ENCODE results near the gene SERPINB6. TPM values are rescaled to one million over a fixed set of nuclear protein-coding genes. Genes with fewer than 3 reads are reported as not detected.

The SERPINB6 gene
- total RNA-seq, 1 donor from 2014 or later, result 14.3 TPM

Other genes with a start within 250 kb of the SERPINB6 start
- 0.41 TPM for gene MYLK4, start 220.6 kb downstream of the SERPINB6 start, total RNA-seq
- 50.1 TPM for gene WRNIP1, start 206.2 kb downstream of the SERPINB6 start, total RNA-seq
- gene SERPINB1, start 129.7 kb downstream of the SERPINB6 start, total RNA-seq, result 3.3 TPM
- gene SERPINB9, start 68.3 kb downstream of the SERPINB6 start, total RNA-seq, result 6.5 TPM
- gene NQO2, start 28.3 kb upstream of the SERPINB6 start, total RNA-seq, result 6.1 TPM
- 7.3 TPM for gene RIPK1, start 96.9 kb upstream of the SERPINB6 start, total RNA-seq
- 26.5 TPM for gene BPHL, start 147.1 kb upstream of the SERPINB6 start, total RNA-seq
- gene TUBB2A, start 186.0 kb upstream of the SERPINB6 start, total RNA-seq, result 1,551 TPM

All from frontal cortex (tissue), 1 donor.